ENCODE results near the gene LMAN2L. TPM values are rescaled to one million over a fixed set of nuclear protein-coding genes. Genes with fewer than 3 reads are reported as not detected.
A peak's percentile ranks its signal among the peaks of the same experiment; 100 is the strongest.
"Not testable (repeated sequence)": the region's sequence is repeated elsewhere in the genome, so short reads cannot be mapped to it uniquely, and the experiment has no call there.

LMAN2L gene
- total RNA-seq, 1 experiment from 2014 or later = 12.0 TPM

DNA sequence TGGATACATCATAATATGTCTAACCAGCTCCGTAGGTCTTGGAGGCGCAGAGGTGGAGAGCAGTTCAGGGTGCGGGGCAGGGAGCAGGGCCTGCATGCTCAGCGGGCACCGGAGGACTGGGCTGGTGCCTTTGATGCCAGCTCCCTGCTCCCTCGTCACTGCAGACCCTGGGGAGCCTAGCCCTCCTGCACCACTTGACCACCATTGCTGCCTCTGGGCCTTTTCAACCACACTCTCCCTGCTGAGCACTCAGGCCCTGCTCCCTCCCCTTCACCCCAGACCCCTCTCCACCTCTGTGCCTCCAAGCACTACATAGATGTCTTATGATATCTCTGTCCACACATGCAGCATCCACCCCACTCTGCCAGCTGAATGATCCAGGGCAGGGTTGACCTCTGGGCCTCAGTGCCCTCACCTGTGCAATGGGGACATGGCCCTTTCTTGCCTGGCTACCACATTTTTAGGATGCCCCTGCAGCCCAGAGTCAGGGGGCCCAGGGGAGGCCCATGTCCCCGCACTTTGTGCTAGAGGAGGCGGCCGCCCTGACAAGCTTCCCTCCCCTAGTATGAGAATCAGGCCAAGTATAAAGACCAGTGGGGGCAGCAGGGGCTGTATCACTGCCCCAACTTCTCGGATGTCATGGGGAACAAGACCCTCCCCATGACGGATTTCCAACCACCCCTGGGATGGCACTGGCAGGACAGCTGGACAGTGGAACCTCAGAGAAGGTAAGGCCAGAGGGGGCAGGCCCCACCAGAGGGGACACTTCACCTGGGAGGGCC lies 51.0 kb downstream of the LMAN2L start:
- no peak for DNase-seq (ENCODE audit: low spot score)

DNA sequence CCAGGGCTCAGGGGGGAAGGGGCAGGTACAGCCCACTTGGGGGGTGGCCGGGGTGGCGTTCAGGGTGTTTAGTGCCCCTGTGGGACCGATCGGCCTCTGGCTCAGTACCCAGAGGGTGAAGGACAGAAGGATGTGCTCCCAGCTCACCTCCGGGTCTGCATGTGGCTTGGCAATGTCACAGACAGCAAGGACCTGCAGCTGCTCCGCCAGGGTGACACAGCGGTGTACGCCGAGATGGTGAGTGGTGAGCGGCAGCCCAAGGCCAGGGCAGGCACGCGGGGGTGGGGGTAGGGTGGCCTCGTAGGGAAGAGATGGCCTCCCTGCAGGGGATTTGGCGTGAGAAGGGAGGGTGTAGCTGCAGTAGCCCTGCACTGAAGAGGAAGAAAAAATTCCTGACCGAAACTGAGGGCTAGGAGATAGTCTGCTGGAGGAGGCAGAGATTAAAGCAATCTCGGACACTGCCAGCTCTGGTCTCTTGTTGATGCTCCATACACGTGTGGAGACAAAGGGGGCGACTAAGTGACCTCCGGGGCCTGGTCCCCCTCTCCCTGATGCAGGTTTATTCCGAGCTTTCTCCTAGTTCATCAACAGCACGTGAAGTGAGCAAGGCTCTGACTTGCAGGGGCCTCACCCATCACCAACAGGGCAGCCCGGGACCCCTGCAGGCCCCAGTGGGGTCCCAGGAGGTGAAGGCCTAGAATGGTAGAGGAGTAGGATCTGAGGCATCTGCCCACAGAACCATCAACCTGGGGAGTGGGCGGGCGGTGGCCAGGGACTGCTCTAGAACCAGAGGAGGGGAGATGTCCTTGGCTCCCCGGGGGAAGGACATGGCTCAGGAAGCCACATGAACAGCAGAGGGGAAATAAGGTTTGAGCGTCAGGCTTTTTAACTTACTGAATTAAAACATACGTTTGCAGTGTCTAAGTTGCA lies 51.9 kb downstream of the LMAN2L start:
- DNase-seq (ENCODE audit: low spot score) = no peak

DNA sequence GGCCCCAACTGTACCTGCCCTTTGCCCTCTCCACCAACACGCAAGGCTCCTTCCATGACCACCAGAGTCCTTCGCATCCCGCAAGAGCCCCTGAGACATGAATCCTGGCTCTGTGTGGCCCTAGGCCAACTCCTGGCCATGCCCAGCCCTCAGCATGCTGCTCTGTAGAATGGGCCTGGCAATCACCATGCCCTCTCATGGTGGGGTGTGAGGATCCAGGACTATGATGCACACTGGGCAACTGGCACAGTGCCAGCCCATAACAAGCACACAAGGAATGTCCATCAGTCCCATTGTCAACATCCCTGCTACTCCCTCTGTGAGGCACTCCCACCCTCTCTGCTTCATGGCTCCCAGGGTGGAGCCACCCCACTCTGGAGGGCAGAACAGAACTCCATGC lies 52.6 kb downstream of the LMAN2L start:
- DNase-seq (ENCODE audit: low spot score) = peak; percentile 38

DNA sequence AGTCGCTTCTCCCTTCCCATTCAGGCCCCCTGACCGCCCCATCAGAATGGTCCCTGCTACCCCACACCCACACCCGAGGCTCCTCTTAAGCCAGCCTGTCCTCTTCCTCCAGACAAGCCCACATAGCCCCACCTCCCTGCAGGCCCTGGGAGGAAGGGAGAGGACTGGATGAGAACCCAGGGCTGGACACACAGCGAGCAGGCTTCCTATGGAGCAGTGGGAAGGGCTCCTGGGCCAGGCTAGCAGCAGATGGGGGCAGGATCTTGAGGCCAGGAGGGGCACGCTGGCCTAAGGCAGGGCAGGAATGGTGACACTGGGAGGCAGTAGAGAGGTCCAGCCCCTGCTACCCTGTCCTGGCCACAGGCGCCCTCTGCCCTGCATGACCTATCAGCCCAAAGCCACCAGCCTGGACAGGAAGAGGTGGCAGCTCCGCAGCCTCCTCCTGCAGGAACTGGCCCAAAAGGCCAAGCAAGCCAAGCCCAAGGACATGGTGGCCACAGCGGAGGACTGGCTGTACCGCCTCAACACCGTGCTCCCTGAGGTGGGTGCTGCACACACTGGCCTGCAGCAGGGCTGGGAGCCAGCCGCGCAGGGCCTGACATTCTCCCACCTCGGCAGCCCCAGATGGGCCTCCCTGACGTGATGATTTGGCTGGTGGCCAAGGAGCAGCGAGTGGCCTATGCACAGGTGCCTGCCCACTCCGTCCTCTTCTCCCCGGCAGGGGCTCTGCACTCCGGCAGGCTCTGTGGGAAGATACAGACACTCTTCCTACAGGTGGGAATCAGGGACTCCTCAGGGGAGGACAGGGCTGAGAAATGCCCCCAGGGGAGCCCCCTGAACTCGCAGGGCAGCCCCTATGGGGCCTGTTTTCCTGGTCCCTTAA lies 54.0 kb downstream of the LMAN2L start:
- peak; percentile 15 for DNase-seq (ENCODE audit: low spot score)

DNA sequence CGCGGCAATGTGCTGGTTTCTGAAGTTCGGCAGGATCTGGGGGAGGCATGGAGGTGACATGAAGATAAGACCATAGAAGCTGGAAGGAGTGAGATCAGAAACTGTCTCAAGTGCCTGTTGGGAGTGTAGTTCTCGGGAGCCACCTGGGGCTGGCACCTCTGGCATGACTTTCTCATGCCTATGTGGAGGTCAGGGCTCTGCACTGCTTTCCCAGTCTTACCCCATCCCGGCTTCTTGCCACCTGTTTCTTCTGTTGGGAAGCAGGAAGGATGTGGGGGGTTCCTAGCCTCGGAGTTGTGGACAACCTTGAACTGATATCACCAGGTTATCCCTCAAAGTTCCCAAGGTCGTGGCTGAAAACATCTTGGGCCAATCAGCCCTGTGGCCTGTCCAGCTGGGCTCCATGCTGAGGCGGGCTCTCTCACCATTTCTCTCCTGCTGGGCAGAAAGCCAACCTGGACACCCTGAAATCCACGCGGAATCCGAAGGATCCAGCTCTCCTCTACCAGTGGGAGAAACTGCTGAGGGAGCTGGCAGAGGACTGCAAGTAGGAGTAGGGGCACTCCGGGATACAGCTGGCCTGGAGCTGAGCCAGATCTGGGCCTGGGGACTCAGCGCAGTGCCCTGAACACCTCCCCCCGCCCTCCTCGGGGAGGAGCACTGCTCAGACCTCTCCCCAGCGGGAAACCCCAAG lies 54.8 kb downstream of the LMAN2L start:
- no peak for DNase-seq (ENCODE audit: low spot score)

DNA sequence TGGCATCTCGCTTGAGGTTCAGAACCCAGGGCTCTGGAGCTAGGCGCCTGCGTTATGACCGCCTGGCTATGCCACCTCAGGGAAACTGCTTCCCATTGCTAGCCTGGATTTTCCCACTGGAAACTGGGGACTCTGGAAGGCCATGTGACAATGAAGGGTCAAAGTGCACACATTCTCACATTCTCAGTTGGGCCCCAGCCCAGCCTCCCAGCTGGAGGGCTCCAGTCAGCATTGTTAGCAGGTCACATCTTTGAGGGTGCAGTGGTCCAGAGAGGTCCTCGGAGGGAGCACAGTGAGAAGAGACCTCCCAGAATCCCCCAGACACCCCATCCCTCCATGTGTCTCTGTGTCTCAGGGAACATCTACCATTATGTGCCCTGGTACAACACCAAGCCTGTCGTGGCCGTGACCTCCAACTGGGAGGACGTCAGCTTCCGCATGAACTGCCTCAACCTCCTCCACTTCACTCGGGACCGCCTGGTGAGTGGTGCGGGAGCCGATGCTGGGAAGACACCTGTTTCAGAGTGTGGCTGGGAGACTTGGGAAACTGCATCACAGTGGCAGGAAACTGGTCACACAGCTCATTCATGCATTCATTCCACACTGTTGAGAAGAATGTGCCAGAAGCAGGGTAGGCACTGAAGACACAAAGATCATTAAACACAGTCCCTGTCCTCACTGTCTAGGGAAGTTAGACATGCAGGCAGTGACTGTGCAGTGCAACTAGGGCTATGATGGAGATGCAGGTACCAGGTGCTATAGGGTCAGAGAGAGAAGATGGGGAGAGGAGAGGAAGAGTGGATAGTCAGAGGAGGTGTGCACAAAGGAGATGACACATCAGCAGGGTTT lies 55.7 kb downstream of the LMAN2L start:
- DNase-seq (ENCODE audit: low spot score) = no peak

DNA sequence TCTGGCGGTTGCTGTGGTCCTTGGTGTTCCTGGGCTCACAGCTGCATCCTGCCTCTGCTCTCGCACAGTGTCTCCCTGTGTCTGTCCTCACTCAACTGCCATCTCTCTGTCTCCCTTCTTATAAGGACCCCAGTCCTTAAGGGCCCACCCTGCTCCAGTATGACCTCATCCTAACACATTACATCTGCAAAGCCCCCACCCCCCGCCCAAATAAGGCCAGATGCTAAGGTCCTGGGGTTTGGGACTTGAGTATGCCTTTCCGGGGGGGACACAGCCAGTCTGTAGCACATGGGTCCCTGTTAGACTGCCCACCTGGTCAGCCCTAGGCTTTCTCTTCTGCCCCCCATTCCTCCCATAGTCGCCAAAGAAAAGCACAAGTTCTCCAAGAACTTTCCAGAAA lies 56.6 kb downstream of the LMAN2L start:
- DNase-seq (ENCODE audit: low spot score) = no peak

DNA sequence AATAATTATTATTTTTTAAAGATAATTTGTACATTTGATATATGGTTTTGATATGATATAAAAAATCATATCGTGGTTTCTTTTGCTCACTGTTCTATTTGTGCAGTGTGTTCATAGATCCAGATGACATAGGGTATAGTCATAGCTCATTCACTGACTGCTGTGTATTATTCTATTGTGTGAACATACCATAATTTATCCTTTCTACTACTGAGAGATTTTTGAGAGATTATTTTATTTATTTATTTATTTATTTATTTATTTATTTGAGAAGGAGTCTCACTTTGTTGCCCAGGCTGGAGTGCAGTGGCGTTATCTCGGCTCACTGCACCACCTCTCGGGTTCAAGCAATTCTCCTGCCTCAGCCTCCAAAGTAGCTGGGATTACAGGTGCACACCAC lies 58.3 kb downstream of the LMAN2L start:
- DNase-seq (ENCODE audit: low spot score) = no peak

DNA sequence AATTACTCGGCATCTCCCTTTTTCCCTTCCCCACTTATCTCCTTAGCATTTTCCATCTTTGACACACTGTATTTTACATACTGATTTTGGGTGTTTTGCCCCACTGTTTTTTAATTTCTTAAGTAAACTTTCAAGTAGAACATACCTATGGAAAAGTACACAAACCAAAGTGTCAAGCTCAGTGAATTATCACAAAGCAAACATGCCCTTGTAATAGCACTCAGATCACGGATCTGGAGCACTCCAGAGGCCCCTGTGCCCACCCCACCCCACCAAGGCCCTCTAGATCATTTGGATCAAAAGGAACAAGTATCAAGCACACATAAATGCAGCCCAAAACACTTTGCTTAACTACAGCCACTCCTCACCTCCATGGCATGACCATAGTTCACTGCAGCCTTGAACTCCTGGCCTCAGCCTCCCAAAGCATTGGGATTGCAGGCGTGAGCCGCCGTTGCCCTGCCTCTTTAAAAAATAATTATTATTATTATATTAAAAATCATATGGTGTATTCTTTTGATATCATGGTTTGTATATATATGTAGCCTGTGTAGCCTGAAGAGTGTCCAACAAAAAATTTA lies 59.2 kb downstream of the LMAN2L start:
- no peak for DNase-seq (ENCODE audit: low spot score)

DNA sequence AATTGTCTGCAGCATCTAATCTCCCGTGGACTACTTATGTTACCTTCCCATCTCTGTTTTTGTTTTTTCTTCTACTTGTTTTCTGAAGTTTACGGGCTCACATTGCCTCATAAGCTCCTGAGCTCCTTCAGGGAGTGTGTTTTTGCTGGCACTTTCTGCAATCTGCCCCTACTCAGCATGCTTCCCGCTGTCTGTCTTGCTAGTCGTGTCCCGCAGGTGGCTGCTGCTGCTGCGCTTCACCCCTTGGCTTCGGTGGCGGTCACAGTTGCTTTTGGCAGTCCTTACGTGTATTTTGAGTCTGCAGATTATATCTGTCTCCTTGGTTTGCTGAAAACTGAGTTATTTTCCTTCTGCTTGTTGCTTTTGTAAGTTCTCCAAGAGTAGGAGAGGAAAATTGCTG lies 60.0 kb downstream of the LMAN2L start:
- no peak for DNase-seq (ENCODE audit: low spot score)

DNA sequence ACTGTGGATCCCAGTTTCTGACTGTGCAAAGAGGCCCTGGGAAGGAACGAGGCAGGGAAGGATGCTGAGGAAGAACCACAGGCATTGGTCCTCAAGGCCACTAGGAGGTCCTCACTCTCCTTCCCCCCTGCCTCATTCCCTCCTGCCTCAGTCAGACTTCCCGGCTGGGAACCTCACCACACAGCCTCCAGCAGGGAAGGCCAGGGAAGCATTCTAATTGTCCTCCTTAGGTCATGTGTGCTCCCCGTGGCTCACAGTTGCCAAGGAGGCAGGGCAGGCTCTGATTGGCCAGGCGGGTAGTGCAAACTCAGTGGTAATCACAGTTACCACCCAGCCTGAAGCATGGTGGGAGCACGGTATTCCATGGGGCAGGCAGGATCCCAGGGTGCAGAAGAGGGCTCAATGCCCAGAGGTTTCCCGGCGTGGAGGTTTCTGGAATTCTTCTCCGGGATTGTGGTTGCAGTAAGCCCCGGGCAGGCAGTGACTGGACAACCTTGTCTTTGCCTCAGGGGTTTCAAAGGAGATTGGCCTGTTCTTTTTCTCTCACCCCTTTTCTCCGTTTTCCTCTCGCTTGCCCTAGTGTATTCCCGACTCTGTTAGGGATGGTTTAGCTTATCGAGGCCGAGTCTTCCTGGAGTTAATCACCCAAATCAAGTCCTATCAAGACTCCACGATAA lies 70.2 kb downstream of the LMAN2L start:
- no peak for DNase-seq (ENCODE audit: low spot score)

DNA sequence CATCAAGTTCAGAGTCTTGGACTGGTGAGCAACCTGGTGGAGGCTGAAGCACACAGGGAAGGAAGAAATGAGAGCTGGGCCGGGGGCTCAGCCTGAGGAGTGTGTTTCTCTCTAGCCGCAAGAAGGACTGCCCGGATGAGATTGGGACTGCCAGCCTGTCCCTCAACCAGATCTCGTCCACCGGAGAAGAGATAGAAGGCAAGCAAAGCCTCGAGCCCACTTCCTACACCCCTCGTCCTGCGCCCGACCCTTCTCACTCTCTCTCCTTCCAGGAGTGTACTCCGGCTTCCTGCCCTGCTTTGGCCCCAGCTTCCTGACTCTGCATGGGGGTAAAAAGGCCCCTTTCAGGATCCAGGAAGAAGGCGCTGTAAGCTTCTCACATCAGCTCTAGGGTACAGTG lies 71.1 kb downstream of the LMAN2L start:
- no peak for DNase-seq (ENCODE audit: low spot score)

DNA sequence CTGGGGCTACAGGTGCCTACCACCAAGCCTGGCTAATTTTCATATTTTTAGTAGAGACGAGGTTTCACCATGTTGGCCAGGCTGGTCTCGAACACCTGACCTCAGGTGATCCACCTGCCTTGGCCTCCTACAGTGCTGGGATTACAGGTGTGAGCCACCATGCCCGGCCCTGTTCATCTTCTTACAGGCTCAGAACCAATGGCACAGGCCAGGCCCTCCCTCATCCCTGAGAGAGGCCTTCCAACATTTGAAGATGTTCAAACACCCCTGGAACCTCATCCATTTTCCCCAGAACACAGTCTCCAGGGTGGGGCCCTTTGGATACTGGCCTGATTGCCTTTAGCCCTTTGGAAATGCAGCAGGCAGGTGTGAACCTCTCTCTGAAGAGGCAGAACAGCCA lies 74.1 kb downstream of the LMAN2L start:
- DNase-seq (ENCODE audit: low spot score) = not testable (repeated sequence)

DNA sequence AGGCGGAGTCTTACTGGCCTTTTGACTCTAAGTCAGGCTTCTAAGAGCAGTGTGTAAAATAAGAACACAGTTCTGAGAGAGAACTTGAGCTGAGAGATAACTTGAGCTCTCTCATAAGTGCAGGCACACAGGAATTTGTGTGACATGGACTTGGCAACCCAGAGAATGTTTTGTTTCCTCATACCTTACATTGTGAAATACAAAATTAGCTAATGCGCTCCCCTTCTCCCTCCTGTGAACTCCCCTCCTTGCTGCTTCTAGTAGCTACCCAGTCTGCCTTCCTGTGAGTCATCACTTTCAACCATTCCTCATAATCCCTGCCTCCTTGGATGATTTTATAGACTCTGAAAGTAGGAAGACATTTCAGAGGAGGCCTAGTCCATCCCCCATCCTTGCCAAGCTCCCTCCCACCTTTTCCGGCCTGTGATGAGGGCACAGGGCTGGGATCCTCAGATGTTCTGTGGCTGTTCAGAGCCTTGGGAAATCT lies 74.7 kb downstream of the LMAN2L start:
- DNase-seq (ENCODE audit: low spot score) = peak; percentile 52

DNA sequence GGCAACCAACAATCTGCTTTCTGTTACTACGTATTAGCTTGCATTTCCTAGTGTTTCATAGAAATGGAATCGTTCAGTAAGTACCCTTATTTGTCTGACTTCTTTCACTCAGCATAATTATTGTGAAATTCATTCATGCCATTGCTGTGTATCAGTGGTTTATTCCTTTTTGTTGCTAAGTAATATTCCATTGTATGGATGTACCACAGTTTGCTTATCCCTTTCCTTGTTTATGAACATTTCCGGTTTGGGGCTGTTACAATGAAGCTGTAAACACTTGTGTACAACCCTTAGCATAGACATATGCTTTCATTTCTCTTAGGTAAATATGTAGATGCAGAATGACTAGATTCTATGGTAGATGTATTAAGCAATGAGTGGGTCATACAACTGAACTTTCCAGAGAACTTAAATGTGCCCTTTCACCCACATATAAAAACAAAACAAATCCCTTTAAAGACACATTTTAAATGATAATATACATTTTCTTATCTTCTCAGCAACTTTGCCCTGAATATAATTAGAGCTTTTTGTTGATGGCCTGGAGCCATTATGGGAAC lies 75.4 kb downstream of the LMAN2L start:
- DNase-seq (ENCODE audit: low spot score) = no peak

DNA sequence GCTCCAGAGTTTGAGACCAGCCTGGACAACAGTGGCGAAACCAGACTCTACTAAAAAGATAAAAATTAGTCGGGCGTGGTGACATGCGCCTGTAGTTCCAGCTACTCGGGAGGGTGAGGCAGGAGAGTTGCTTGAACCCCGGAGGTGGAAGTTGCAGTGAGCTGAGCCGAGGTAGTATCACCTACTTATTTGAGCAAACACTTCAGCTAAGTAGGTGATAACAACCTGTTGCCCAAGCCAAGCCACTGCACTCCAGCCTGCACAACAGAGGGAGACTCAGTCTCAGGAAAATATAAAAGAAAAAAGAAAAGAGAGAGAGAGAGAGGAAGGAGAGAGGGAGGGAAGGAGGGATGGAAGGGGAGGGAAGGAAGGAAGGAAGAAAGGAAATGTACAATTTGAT lies 76.0 kb downstream of the LMAN2L start:
- no peak for DNase-seq (ENCODE audit: low spot score)

DNA sequence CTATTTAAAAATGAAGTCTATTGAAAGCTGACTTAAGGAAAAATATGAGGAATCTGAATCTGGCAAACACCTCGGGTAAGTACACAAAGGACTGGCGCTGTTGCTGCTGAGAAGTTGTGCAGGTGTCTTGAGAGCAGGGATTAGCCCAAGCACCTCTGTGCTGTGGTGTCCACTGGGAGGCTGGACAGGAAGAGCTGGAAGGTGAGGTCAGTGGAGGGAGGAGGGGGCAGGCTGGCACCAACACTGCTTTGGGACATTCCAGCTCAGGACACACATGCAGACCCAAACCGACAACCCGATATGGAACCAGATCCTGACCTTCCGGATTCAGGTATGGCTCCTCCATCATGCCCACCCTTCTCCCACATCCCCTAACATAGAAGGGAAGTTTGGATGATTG lies 76.7 kb downstream of the LMAN2L start:
- DNase-seq (ENCODE audit: low spot score) = no peak

DNA sequence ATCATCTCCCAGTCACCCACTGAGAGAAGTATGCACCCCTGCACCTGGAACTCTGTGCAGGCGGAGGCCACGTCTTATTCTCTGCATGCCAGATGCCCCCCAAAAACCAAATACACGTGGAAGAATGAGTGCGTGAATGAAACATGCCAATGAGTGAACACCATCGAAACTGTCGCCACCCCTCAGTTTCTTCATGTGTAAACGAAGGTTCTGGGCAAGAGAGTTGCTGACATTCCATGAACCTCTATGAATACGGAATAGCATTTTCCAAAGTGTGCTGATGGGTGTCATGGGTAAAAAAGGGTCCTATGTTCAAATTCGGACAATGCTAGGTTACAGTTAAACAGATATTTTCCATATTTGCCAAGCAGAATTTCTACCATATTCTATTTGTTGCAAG lies 77.5 kb downstream of the LMAN2L start:
- no peak for DNase-seq (ENCODE audit: low spot score)

DNA sequence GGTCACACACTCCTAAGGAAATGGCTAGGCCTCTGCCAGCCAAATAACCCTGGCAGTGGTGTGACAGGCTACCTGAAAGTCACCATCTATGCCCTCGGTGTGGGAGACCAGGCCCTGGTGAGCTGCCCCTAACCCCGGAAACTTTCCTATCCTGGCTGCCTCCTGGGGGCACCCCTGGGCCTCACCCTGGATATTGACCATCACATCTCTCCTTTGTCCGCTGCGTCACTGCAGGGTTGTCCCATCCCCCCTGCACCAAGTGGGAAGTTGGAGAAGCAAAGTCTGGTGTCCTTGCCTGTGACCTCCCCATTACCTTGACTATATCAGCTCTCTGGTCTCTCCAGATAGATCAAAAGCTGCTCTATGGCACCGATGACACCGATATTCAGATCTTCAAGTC lies 78.5 kb downstream of the LMAN2L start:
- DNase-seq (ENCODE audit: low spot score) = no peak
